ENCODE data around the gene SFSWAP. TPM values are rescaled to one million over a fixed set of nuclear protein-coding genes. Genes with fewer than 3 reads are reported as not detected.

Gene SFSWAP
- total and polyA plus RNA-seq, 7 donors, result 10.8 to 42.9 (median 27.8) TPM

GRCh38 chr12:131716282-131716681 is 5.4 kb downstream of the SFSWAP start:
- Histone ChIP-seq H3K9me3 (no peaks in the 10 kb centered on the region), H3K4me1 (peaks cover 0 to 21% (median 20%) of the 10 kb centered on the region in 4 donors), H3K4me3 (no peak overlapping the region), H3K27me3 (no peaks in the 10 kb centered on the region), H3K36me3 (peaks cover 15 to 77% (median 55%) of the 10 kb centered on the region in 4 donors), H3K27ac (no peak overlapping the region)
- DNase-seq, result no peak
- TF ChIP-seq EP300 (IDR thresholded peaks at IDR 0.05) (no peak), POLR2A (IDR thresholded peaks at IDR 0.05) (no peak), CTCF (IDR thresholded peaks at IDR 0.05) (no peak), POLR2AphosphoS5 (IDR thresholded peaks at IDR 0.05) (no peak)
- WGBS, 2 donors, result 79 to 89% methylated on average over 3 of the region's 3 CpGs
- intact Hi-C loops (cut with DNase I), result no loop called here

- intact Hi-C loops (cut with DNase I), result no loop called here
- WGBS, 2 donors, result 89 to 92% methylated on average over 8 of the region's 8 CpGs
- TF ChIP-seq EP300 (IDR thresholded peaks at IDR 0.05) (no peak), CTCF (IDR thresholded peaks at IDR 0.05) (no peak), POLR2A (IDR thresholded peaks at IDR 0.05) (no peak), POLR2AphosphoS5 (IDR thresholded peaks at IDR 0.05) (no peak)
- H3K9me3 ChIP-seq, result no peaks in the 10 kb centered on the region
- H3K27ac ChIP-seq, result no peak overlapping the region
- no peak for DNase-seq
- H3K4me1 ChIP-seq, result no peaks in the 10 kb centered on the region
- H3K4me3 ChIP-seq, result no peak overlapping the region
- no peaks in the 10 kb centered on the region for H3K27me3 ChIP-seq
- peaks cover 10 to 91% (median 43%) of the 10 kb centered on the region in 4 donors for H3K36me3 ChIP-seq
Observed at GRCh38 chr12:131720241-131720640, 9.4 kb downstream of the SFSWAP start.

GRCh38 chr12:131720921-131721320 is 10.0 kb downstream of the SFSWAP start:
- peaks cover 7 to 91% (median 39%) of the 10 kb centered on the region in 4 donors for H3K36me3 ChIP-seq
- no peak for TF ChIP-seq EP300 (IDR thresholded peaks at IDR 0.05)
- no peak for TF ChIP-seq POLR2A (IDR thresholded peaks at IDR 0.05)
- no peak for TF ChIP-seq POLR2AphosphoS5 (IDR thresholded peaks at IDR 0.05)
- TF ChIP-seq CTCF (IDR thresholded peaks at IDR 0.05), result no peak
- DNase-seq, result no peak
- H3K27me3 ChIP-seq, result no peaks in the 10 kb centered on the region
- H3K4me3 ChIP-seq, result no peak overlapping the region
- H3K4me1 ChIP-seq, result no peaks in the 10 kb centered on the region
- no peaks in the 10 kb centered on the region for H3K9me3 ChIP-seq
- intact Hi-C loops (cut with DNase I), result no loop called here
- no peak overlapping the region for H3K27ac ChIP-seq
- WGBS, 2 donors, result 89 to 94% methylated on average over 7 of the region's 7 CpGs

- H3K27me3 ChIP-seq, result no peaks in the 10 kb centered on the region
- no peak for DNase-seq
- 88 to 92% methylated on average over 1 of the region's 1 CpG for WGBS, 2 donors
- H3K4me3 ChIP-seq, result no peak overlapping the region
- H3K27ac ChIP-seq, result no peak overlapping the region
- TF ChIP-seq POLR2AphosphoS5 (IDR thresholded peaks at IDR 0.05) (no peak), POLR2A (IDR thresholded peaks at IDR 0.05) (no peak), EP300 (IDR thresholded peaks at IDR 0.05) (no peak), CTCF (IDR thresholded peaks at IDR 0.05) (no peak)
- intact Hi-C loops (cut with DNase I), result no loop called here
- peaks cover under 1 to 91% (median 36%) of the 10 kb centered on the region in 4 donors for H3K36me3 ChIP-seq
- no peaks in the 10 kb centered on the region for H3K4me1 ChIP-seq
- no peaks in the 10 kb centered on the region for H3K9me3 ChIP-seq
Observed at GRCh38 chr12:131721548-131721947, 10.7 kb downstream of the SFSWAP start.

GRCh38 chr12:131723532-131723931 is 12.6 kb downstream of the SFSWAP start:
- WGBS, 2 donors, result 81 to 93% methylated on average over 5 of the region's 5 CpGs
- H3K27me3 ChIP-seq, result no peaks in the 10 kb centered on the region
- no peak overlapping the region for H3K27ac ChIP-seq
- no peaks in the 10 kb centered on the region for H3K9me3 ChIP-seq
- H3K4me3 ChIP-seq, result no peak overlapping the region
- intact Hi-C loops (cut with DNase I), result no loop called here
- TF ChIP-seq POLR2AphosphoS5 (IDR thresholded peaks at IDR 0.05) (no peak), POLR2A (IDR thresholded peaks at IDR 0.05) (no peak), CTCF (IDR thresholded peaks at IDR 0.05) (no peak), EP300 (IDR thresholded peaks at IDR 0.05) (no peak)
- H3K36me3 ChIP-seq, result peaks cover 6 to 91% (median 45%) of the 10 kb centered on the region in 4 donors
- no peaks in the 10 kb centered on the region for H3K4me1 ChIP-seq
- DNase-seq, result no peak

Data from sigmoid colon (tissue), 7 donors.